Ecto neural progenitor cell (in vitro differentiated cells): Measurements from ENCODE around the gene NT5DC1.

Source experiments
- DNase-seq: peaks from one replicate; pipeline ENCODE4 v3.0.0-alpha.2; 2018; ENCODE audit warnings: low spot score

Gene NT5DC1

GRCh38 chr6:116244284-116244683, 143.6 kb downstream of the NT5DC1 start:
- no peak for DNase-seq

- DNase-seq, result no peak
Observed at GRCh38 chr6:116246089-116246488, 145.4 kb downstream of the NT5DC1 start.

GRCh38 chr6:116247285-116247684, 146.6 kb downstream of the NT5DC1 start:
- DNase-seq, result no peak

- DNase-seq, result no peak
Observed at GRCh38 chr6:116248577-116248976, 147.9 kb downstream of the NT5DC1 start.

- DNase-seq, result no peak
Observed at GRCh38 chr6:116251568-116252384, 151.1 kb downstream of the NT5DC1 start.

- no peak for DNase-seq
Observed at GRCh38 chr6:116253188-116253504, 152.5 kb downstream of the NT5DC1 start.

- DNase-seq, result peak; percentile 92
Observed at GRCh38 chr6:116253505-116254296, 153.0 kb downstream of the NT5DC1 start, which contains the start of gene TSPYL4. TSS of gene TSPYL4 (minus strand) at chr6:116254075. CDS start at chr6:116254008, 67 bp downstream.

GRCh38 chr6:116254297-116255056, 153.8 kb downstream of the NT5DC1 start:
- DNase-seq, result no peak

GRCh38 chr6:116255246-116255800, 154.7 kb downstream of the NT5DC1 start:
- no peak for DNase-seq

- DNase-seq, result no peak
Observed at GRCh38 chr6:116256694-116257093, 156.0 kb downstream of the NT5DC1 start.

GRCh38 chr6:116258520-116258919, 157.9 kb downstream of the NT5DC1 start:
- DNase-seq, result no peak

GRCh38 chr6:116263353-116263752, 162.7 kb downstream of the NT5DC1 start:
- no peak for DNase-seq

GRCh38 chr6:116265041-116265829, 164.6 kb downstream of the NT5DC1 start:
- DNase-seq, result no peak

- DNase-seq, result no peak
Observed at GRCh38 chr6:116266803-116267202, 166.2 kb downstream of the NT5DC1 start.

- no peak for DNase-seq
Observed at GRCh38 chr6:116267836-116268588, 167.4 kb downstream of the NT5DC1 start.

GRCh38 chr6:116268589-116269293, 168.1 kb downstream of the NT5DC1 start:
- no peak for DNase-seq

- DNase-seq, result no peak
Observed at GRCh38 chr6:116271149-116271708, 170.6 kb downstream of the NT5DC1 start.

GRCh38 chr6:116277124-116277523, 176.5 kb downstream of the NT5DC1 start:
- DNase-seq, result no peak

GRCh38 chr6:116278481-116278829, 177.8 kb downstream of the NT5DC1 start:
- DNase-seq, result no peak

- no peak for DNase-seq
Observed at GRCh38 chr6:116278854-116279231, 178.2 kb downstream of the NT5DC1 start.
